Thoracic aorta (tissue), 2 donors: ENCODE data around the gene TRIM22. TPM values are rescaled to one million over a fixed set of nuclear protein-coding genes. Genes with fewer than 3 reads are reported as not detected.

Source experiments
- ATAC-seq: fragments of 150-250 bp; one replicate; pipeline ENCODE4 v1.8.0; 2017; ENCODE audit warnings: low read depth; ENCODE audit not compliant: insufficient number of reproducible peaks, low FRiP score
- DNase-seq: peaks from one replicate; pipeline ENCODE4 v3.0.0-alpha.2; 2020; ENCODE audit warnings: low spot score
- H3K27ac ChIP-seq, 2 donors: fragments of 200-600 bp; sonication (generic); 1 replicate in 1 of 2; 2 replicates in 1 of 2; pipeline ENCODE4 v1.5.1; 2016; ENCODE audit warnings: mild to moderate bottlenecking in 2 of 2, moderate library complexity in 2 of 2
- H3K27me3 ChIP-seq: fragments of 200-600 bp; sonication (generic); replicated peaks from 2 replicates; pipeline ENCODE4 v1.6.0; 2016; ENCODE audit warnings: mild to moderate bottlenecking; ENCODE audit not compliant: insufficient read depth
- H3K36me3 ChIP-seq: fragments of 200-600 bp; sonication (generic); one replicate; pipeline ENCODE4 v1.5.1; 2016
- H3K4me1 ChIP-seq, 2 donors: fragments of 200-600 bp; sonication (generic); 1 replicate in 1 of 2; 2 replicates in 1 of 2; pipeline versions ENCODE4 v1.5.1 to v1.6.0; 2016; ENCODE audit warnings: low read depth in 2 of 2, mild to moderate bottlenecking in 1 of 2; ENCODE audit not compliant: control insufficient read depth in 1 of 2
- H3K4me3 ChIP-seq: fragments of 200-600 bp; sonication (generic); 2 replicates; pipeline ENCODE4 v1.5.1; 2016; ENCODE audit warnings: mild to moderate bottlenecking
- H3K9me3 ChIP-seq: fragments of 200-600 bp; sonication (generic); 2 replicates; pipeline ENCODE4 v1.5.1; 2016
- total RNA-seq, 2 donors: library from RNA; depleted of rRNA; stranded (reverse); fragments of >200 nt; gene quantifications; one replicate each; pipeline versions ENCODE4 v1.1.0 to v1.2.3, GENCODE V29; 2016
- TF ChIP-seq, protein P1 (sequence below): fragments of 200-600 bp; sonication (generic); IDR thresholded peaks from one replicate; pipeline ENCODE4 v1.5.1; 2019; ENCODE audit warnings: antibody characterized with exemption

Gene TRIM22
- total RNA-seq, 2 donors from 2014 or later, result 119 to 129 TPM

DNA sequence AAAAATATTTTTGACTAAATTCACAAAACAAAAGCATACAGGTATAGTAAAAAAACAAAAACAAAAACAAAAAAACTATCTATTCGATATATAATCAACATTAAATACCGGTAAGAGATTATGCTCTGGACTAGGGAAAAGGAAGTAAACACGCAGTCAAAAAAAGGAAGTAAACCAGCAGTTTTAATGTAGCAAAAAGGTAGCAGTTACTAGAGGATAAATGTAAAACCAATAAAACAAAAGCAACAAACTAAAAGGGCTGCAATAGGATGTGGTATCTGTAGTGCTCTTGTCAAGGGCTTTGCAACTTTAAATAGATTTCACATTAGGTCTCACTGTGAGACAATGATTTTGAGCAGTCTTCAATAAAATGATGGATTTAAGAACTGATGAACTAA lies 2.4 kb downstream of the TRIM22 start:
- Histone ChIP-seq H3K27ac (peak overlapping the region; percentile 29 to 82), H3K4me3 (peak overlapping the region; percentile 75), H3K9me3 (no peaks in the 10 kb centered on the region), H3K4me1 (peaks cover 11 to 29% of the 10 kb centered on the region in 2 donors), H3K27me3 (no peaks in the 10 kb centered on the region), H3K36me3 (peaks cover under 1% of the 10 kb centered on the region)
- TF ChIP-seq, protein P1, sequence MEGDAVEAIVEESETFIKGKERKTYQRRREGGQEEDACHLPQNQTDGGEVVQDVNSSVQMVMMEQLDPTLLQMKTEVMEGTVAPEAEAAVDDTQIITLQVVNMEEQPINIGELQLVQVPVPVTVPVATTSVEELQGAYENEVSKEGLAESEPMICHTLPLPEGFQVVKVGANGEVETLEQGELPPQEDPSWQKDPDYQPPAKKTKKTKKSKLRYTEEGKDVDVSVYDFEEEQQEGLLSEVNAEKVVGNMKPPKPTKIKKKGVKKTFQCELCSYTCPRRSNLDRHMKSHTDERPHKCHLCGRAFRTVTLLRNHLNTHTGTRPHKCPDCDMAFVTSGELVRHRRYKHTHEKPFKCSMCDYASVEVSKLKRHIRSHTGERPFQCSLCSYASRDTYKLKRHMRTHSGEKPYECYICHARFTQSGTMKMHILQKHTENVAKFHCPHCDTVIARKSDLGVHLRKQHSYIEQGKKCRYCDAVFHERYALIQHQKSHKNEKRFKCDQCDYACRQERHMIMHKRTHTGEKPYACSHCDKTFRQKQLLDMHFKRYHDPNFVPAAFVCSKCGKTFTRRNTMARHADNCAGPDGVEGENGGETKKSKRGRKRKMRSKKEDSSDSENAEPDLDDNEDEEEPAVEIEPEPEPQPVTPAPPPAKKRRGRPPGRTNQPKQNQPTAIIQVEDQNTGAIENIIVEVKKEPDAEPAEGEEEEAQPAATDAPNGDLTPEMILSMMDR, result no peak
- DNase-seq (no peak), ATAC-seq (no peak)

DNA sequence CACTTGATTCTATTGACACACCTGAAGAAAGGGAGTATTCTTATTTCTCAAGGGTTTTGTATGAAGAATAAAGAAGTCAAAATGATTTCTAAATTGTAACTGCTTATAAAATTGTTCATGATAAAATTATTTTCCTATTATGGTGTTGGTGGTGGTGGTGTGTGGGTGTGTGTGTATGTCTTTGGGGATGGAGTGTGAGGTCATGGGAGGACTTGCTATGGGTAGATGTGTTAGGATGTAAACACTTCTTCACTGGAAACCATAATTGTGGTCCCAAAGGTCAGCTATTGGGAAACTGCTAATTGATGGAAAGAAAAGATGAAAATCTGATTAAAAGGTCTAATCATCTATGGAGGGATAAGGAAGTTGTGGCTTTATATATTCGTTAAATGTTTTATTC lies 5.1 kb downstream of the TRIM22 start:
- Histone ChIP-seq H3K9me3 (no peaks in the 10 kb centered on the region), H3K4me1 (peaks cover 3 to 19% of the 10 kb centered on the region in 2 donors), H3K27me3 (no peaks in the 10 kb centered on the region), H3K36me3 (peaks cover 15% of the 10 kb centered on the region), H3K4me3 (no peak overlapping the region), H3K27ac (no peak overlapping the region)
- DNase-seq (no peak), ATAC-seq (no peak)
- TF ChIP-seq, protein P1, result no peak

- Histone ChIP-seq H3K4me3 (no peak overlapping the region), H3K9me3 (no peaks in the 10 kb centered on the region), H3K27ac (no peak overlapping the region), H3K36me3 (peaks cover 15% of the 10 kb centered on the region), H3K27me3 (no peaks in the 10 kb centered on the region), H3K4me1 (peaks cover 3 to 19% of the 10 kb centered on the region in 2 donors)
- TF ChIP-seq, protein P1, result no peak
- no peak for ATAC-seq
- no peak for DNase-seq
These were observed 6.0 kb downstream of the TRIM22 start for GRCh38 chr11:5695580-5695979.

GRCh38 chr11:5696210-5696609 lies 6.6 kb downstream of the TRIM22 start:
- TF ChIP-seq, protein P1, result no peak
- Histone ChIP-seq H3K4me1 (peaks cover 3 to 19% of the 10 kb centered on the region in 2 donors), H3K4me3 (no peak overlapping the region), H3K27me3 (no peaks in the 10 kb centered on the region), H3K27ac (no peak overlapping the region), H3K36me3 (peaks cover 15% of the 10 kb centered on the region), H3K9me3 (no peaks in the 10 kb centered on the region)
- ATAC-seq, result no peak
- no peak for DNase-seq

DNA sequence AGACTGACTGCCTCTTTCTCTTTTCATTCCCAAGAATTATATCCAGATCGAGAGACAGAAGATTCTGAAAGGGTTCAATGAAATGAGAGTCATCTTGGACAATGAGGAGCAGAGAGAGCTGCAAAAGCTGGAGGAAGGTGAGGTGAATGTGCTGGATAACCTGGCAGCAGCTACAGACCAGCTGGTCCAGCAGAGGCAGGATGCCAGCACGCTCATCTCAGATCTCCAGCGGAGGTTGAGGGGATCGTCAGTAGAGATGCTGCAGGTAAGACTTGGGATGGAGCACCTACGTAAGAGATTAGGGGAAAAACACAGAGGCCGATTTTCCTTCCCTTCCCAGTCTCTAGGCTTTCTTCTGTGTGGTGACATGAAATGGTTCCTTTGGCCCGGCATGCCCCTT lies 8.7 kb downstream of the TRIM22 start:
- H3K4me3 ChIP-seq, result no peak overlapping the region
- DNase-seq, result no peak
- TF ChIP-seq, protein P1, result no peak
- H3K27ac ChIP-seq, result no peak overlapping the region
- peaks cover 22% of the 10 kb centered on the region for H3K36me3 ChIP-seq
- H3K9me3 ChIP-seq, result no peaks in the 10 kb centered on the region
- no peaks in the 10 kb centered on the region for H3K27me3 ChIP-seq
- H3K4me1 ChIP-seq, result peaks cover 0 to 5% of the 10 kb centered on the region in 2 donors
- ATAC-seq, result no peak
